BLaER1 treated with 17β-estradiol and CSF1 and Interleukin-3, amounts not matched to agents 10 nM and 100 nM (cell line): ENCODE results near the gene ARL4D.

Experiments used
- H3K27ac ChIP-seq, 11 experiments: shearing (Covaris generic); formaldehyde crosslinking; 2 replicates each; pipeline ENCODE4 v1.8.1; 2022
- H3K27me3 ChIP-seq, 11 experiments: shearing (Covaris generic); formaldehyde crosslinking; 2 replicates each; pipeline ENCODE4 v1.8.1; 2022
- H3K36me3 ChIP-seq, 11 experiments: shearing (Covaris generic); formaldehyde crosslinking; 2 replicates each; pipeline ENCODE4 v1.8.1; 2022
- H3K4me1 ChIP-seq, 10 experiments: shearing (Covaris generic); formaldehyde crosslinking; 2 replicates each; pipeline ENCODE4 v1.8.1; 2022
- H3K4me2 ChIP-seq, 11 experiments: shearing (Covaris generic); formaldehyde crosslinking; 2 replicates each; pipeline ENCODE4 v1.8.1; 2022
- H3K4me3 ChIP-seq, 10 experiments: shearing (Covaris generic); formaldehyde crosslinking; 2 replicates each; pipeline ENCODE4 v1.8.1; 2022
- H3K9ac ChIP-seq, 11 experiments: shearing (Covaris generic); formaldehyde crosslinking; 2 replicates each; pipeline ENCODE4 v1.8.1; 2022
- H3K9me3 ChIP-seq, 11 experiments: shearing (Covaris generic); formaldehyde crosslinking; replicated peaks in 1 of 11; 2 replicates each; pipeline ENCODE4 v1.8.1; 2022
- H4K20me1 ChIP-seq, 11 experiments: shearing (Covaris generic); formaldehyde crosslinking; 2 replicates each; pipeline ENCODE4 v1.8.1; 2022
- Cebpa-rat ChIP-seq, 11 experiments: shearing (Covaris generic); IDR thresholded peaks; 2 replicates each; pipeline ENCODE4 v1.8.1; 2022

Gene ARL4D

GRCh38 chr17:43377056-43377810, 21.6 kb upstream of the ARL4D start:
- no peak overlapping the region for H3K4me3 ChIP-seq
- no peak overlapping the region for H3K27ac ChIP-seq
- peaks cover 17 to 40% (median 25%) of the 10 kb centered on the region in 11 experiments; a peak in 18 of 22 replicates for H3K36me3 ChIP-seq
- no peak overlapping the region for H3K4me2 ChIP-seq
- H3K9ac ChIP-seq: no peak overlapping the region
- H4K20me1 ChIP-seq: no peaks in the 10 kb centered on the region
- H3K9me3 ChIP-seq: peaks cover 30 to 61% (median 35%) of the 10 kb centered on the region in 11 experiments
- no peaks in the 10 kb centered on the region for H3K27me3 ChIP-seq
- 0 out of 22 replicates have a peak, but pooled peaks of 1 of the 11 experiments have one; percentile 45 for TF ChIP-seq Cebpa-rat (IDR thresholded peaks at IDR 0.05)
- peaks cover 13 to 26% (median 21%) of the 10 kb centered on the region in 10 experiments for H3K4me1 ChIP-seq

- Histone ChIP-seq H3K4me2 (no peak overlapping the region), H3K9me3 (peaks cover 30 to 70% (median 35%) of the 10 kb centered on the region in 11 experiments), H3K4me3 (no peak overlapping the region), H4K20me1 (no peaks in the 10 kb centered on the region), H3K4me1 (peaks cover under 1 to 11% (median 7%) of the 10 kb centered on the region in 10 experiments; a peak in 9 of 20 replicates), H3K27me3 (no peaks in the 10 kb centered on the region), H3K9ac (no peak overlapping the region), H3K27ac (no peak overlapping the region), H3K36me3 (peaks cover 17 to 40% (median 25%) of the 10 kb centered on the region in 11 experiments; a peak in 18 of 22 replicates)
- no peak for TF ChIP-seq Cebpa-rat (IDR thresholded peaks at IDR 0.05)
Observed at GRCh38 chr17:43378766-43379165, 20.0 kb upstream of the ARL4D start.

- TF ChIP-seq Cebpa-rat (IDR thresholded peaks at IDR 0.05): no peak
- H3K4me1 ChIP-seq: peaks cover 0 to 13% (median 7%) of the 10 kb centered on the region in 10 experiments; a peak in 7 of 20 replicates
- H3K4me3 ChIP-seq: peak overlapping the region in 2 of 10 experiments; percentile 7 to 31; a peak in 2 of 20 replicates
Observed at GRCh38 chr17:43380307-43380706, 18.5 kb upstream of the ARL4D start.

GRCh38 chr17:43381204-43381603, 17.6 kb upstream of the ARL4D start:
- Histone ChIP-seq H3K27ac (no peak overlapping the region), H3K4me1 (peaks cover 0 to 8% (median 1%) of the 10 kb centered on the region in 10 experiments; a peak in 9 of 20 replicates), H3K4me3 (no peak overlapping the region), H3K27me3 (no peaks in the 10 kb centered on the region), H3K4me2 (no peak overlapping the region), H3K36me3 (peaks cover 17 to 32% (median 24%) of the 10 kb centered on the region in 11 experiments; a peak in 18 of 22 replicates), H3K9ac (no peak overlapping the region), H4K20me1 (no peaks in the 10 kb centered on the region), H3K9me3 (peaks cover 30 to 60% (median 35%) of the 10 kb centered on the region in 11 experiments)
- TF ChIP-seq Cebpa-rat (IDR thresholded peaks at IDR 0.05): no peak

More at GRCh38 chr17:43380307-43380706, 18.5 kb upstream of the ARL4D start:
- H3K4me2 ChIP-seq: no peak overlapping the region
- no peak overlapping the region for H3K9ac ChIP-seq
- H3K36me3 ChIP-seq: peaks cover 17 to 37% (median 25%) of the 10 kb centered on the region in 11 experiments; a peak in 18 of 22 replicates
- H4K20me1 ChIP-seq: no peaks in the 10 kb centered on the region
- H3K27ac ChIP-seq: no peak overlapping the region
- peaks cover 30 to 69% (median 35%) of the 10 kb centered on the region in 11 experiments for H3K9me3 ChIP-seq
- H3K27me3 ChIP-seq: no peaks in the 10 kb centered on the region

- Histone ChIP-seq H3K4me1 (peaks cover 0 to 10% (median 4%) of the 10 kb centered on the region in 10 experiments; a peak in 15 of 20 replicates), H3K27me3 (no peaks in the 10 kb centered on the region), H3K27ac (no peak overlapping the region), H3K36me3 (peaks cover 17 to 32% (median 24%) of the 10 kb centered on the region in 11 experiments; a peak in 18 of 22 replicates), H4K20me1 (no peaks in the 10 kb centered on the region), H3K4me3 (no peak overlapping the region), H3K4me2 (no peak overlapping the region), H3K9ac (no peak overlapping the region), H3K9me3 (peaks cover 30 to 58% (median 35%) of the 10 kb centered on the region in 11 experiments)
- TF ChIP-seq Cebpa-rat (IDR thresholded peaks at IDR 0.05): no peak
Observed at GRCh38 chr17:43381621-43382020, 17.2 kb upstream of the ARL4D start.

GRCh38 chr17:43382776-43383175, 16.0 kb upstream of the ARL4D start:
- H3K9me3 ChIP-seq: peaks cover 30 to 53% (median 35%) of the 10 kb centered on the region in 11 experiments
- TF ChIP-seq Cebpa-rat (IDR thresholded peaks at IDR 0.05): 0 out of 22 replicates have a peak, but pooled peaks of 1 of the 11 experiments have one; percentile 51
- H3K27ac ChIP-seq: no peak overlapping the region
- no peaks in the 10 kb centered on the region for H3K27me3 ChIP-seq
- H4K20me1 ChIP-seq: no peaks in the 10 kb centered on the region
- H3K4me2 ChIP-seq: no peak overlapping the region
- peaks cover 9 to 21% (median 15%) of the 10 kb centered on the region in 10 experiments for H3K4me1 ChIP-seq
- H3K36me3 ChIP-seq: peaks cover 17 to 28% (median 23%) of the 10 kb centered on the region in 11 experiments; a peak in 18 of 22 replicates
- no peak overlapping the region for H3K9ac ChIP-seq
- no peak overlapping the region for H3K4me3 ChIP-seq

- H3K4me1 ChIP-seq: peaks cover 10 to 22% (median 15%) of the 10 kb centered on the region in 10 experiments
- H3K9ac ChIP-seq: no peak overlapping the region
- H3K27me3 ChIP-seq: no peaks in the 10 kb centered on the region
- no peak overlapping the region for H3K4me3 ChIP-seq
- H3K4me2 ChIP-seq: no peak overlapping the region
- TF ChIP-seq Cebpa-rat (IDR thresholded peaks at IDR 0.05): no peak
- H3K27ac ChIP-seq: no peak overlapping the region
- H3K9me3 ChIP-seq: peaks cover 30 to 47% (median 35%) of the 10 kb centered on the region in 11 experiments
- H4K20me1 ChIP-seq: no peaks in the 10 kb centered on the region
- H3K36me3 ChIP-seq: peaks cover 17 to 28% (median 23%) of the 10 kb centered on the region in 11 experiments; a peak in 18 of 22 replicates
Observed at GRCh38 chr17:43383372-43383771, 15.4 kb upstream of the ARL4D start.

GRCh38 chr17:43383826-43384475, 14.8 kb upstream of the ARL4D start:
- Histone ChIP-seq H3K27ac (no peak overlapping the region), H3K4me3 (no peak overlapping the region), H3K9me3 (peaks cover 25 to 41% (median 29%) of the 10 kb centered on the region in 11 experiments), H3K36me3 (peaks cover 12 to 24% (median 19%) of the 10 kb centered on the region in 11 experiments; a peak in 18 of 22 replicates), H3K4me2 (0 out of 22 replicates have a peak overlapping the region, but pooled peaks of 1 of the 11 experiments have one; percentile 7), H4K20me1 (no peaks in the 10 kb centered on the region), H3K4me1 (peaks cover 10 to 24% (median 15%) of the 10 kb centered on the region in 10 experiments), H3K27me3 (no peaks in the 10 kb centered on the region), H3K9ac (peak overlapping the region in 1 of 11 experiments; percentile 16; a peak in 1 of 22 replicates)
- TF ChIP-seq Cebpa-rat (IDR thresholded peaks at IDR 0.05): no peak
